Fibroblast of skin of back (primary cell): ENCODE results near the gene TRIP11.

ENCODE experiments used
- DNase-seq: peaks from one replicate; pipeline ENCODE4 v3.0.0-alpha.2; 2013

Gene TRIP11

GRCh38 chr14:92009604-92010003 lies 30.3 kb downstream of the TRIP11 start:
- no peak for DNase-seq

DNA sequence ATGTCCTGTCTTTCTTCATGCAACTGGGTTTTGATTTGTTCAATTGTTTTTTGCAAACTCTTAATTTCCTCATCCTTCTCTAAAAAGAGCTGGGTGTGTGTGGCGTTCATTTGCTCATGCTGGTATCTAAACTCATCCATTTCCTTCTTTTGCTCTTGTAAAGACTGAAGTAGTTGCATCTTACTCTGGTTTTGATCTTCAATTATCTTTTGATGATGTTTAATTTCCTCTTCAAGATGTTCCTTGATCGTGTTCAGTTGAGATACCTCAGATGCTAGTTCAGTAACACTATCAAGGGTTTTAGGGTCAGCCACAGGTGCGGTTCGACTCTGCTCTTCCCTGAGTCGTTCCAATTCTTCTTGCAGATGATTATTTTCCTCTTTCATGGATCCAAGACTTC lies 34.8 kb downstream of the TRIP11 start:
- no peak for DNase-seq

DNA sequence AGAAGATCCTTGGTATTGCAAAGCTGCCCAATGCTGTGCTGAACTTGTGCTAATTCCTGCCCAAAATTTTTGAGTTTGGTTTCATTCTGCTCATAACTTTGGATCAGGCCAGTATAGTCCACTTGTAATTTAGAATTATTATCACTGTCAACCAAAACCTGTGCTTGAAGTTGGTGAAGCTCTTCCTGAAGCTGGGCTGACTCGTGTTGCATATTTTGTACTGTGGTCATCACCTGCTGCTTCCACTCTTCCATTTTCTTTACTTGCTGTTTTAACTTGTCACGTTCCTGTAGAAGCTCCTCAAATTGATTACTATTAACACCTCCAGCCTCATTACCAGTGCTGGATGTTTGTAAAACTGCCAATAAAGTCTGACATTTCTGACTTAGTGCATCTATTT lies 35.8 kb downstream of the TRIP11 start:
- no peak for DNase-seq

DNA sequence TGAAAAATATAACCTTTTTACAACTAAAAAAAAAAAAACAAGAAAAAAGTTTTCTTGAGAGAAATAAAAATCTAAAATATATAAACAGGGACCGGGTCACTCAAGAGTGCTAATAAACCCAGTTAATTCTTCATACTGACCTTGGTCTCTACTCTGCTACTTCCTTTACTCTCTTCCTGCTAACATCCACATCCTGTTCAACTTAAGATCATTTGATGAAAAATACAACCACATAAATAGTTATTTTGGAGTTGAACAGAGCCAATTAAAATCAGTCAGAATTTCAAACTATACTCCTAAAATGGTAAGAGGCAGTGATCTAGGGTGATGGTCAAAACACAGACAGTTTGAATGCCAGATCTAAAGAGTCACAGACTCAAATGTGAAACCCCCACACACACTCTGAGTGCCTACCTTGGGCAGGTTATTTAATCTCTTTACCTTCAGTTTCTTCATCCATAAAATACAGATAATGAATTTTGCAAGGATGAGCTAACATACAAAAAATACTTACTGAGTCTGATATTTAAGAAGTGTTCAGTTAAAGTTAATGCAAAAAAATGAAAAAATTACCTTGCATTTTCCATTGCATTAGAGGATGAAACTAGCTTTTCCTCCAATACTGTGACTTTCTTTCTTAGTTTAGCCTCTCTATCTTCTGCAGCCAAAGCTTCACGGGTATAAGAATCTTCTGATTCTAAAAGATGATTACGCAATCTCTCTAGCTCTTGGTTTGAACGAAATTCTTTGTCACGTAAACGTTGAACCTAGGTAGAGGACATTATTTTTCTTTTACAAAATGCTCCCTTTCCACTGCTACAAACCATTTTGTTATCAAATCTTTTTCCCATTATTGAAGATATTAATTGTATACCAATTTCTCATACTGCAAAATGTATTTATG lies 40.9 kb downstream of the TRIP11 start:
- no peak for DNase-seq

DNA sequence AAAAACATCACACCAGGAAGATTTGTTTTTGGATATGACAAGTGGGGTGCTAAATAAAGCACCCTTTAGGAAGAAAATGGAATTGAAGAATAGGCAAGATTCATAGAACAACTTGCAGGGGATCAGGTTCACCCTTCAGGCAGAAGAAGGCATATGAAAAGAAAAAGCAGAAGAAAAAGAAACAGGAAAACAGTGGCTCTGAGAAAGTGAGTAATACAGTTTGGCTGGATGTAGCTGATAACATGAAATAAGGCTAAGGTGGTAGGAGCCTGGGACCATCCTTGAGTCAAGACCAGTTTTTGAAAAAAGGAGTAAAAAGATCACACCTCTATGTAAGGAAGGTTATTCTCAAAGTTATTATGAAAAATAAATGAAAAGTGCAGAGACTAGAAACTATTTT lies 42.4 kb downstream of the TRIP11 start:
- DNase-seq, result no peak

DNA sequence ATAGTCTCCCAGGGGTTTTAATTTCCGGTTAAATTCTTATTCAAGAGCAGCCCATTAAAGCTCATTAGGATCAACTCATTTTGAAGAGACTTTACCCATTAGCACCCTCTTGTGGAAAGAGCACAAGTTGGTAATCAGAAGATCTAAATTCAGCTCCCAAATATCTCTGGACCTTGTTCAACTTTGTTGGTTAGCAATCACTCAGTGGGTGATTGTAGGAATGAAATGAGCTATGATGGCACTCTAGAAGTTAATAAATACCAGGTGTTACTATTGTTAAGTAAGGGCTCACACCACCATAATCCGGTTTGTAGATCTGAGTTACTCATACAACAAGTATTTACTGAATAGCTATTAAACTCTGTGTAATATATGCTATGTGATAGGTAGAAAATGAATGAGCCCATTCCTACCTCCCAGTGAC lies 42.9 kb downstream of the TRIP11 start:
- peak; percentile 71 for DNase-seq

GRCh38 chr14:91987192-91987591 lies 52.7 kb downstream of the TRIP11 start:
- DNase-seq, result no peak

DNA sequence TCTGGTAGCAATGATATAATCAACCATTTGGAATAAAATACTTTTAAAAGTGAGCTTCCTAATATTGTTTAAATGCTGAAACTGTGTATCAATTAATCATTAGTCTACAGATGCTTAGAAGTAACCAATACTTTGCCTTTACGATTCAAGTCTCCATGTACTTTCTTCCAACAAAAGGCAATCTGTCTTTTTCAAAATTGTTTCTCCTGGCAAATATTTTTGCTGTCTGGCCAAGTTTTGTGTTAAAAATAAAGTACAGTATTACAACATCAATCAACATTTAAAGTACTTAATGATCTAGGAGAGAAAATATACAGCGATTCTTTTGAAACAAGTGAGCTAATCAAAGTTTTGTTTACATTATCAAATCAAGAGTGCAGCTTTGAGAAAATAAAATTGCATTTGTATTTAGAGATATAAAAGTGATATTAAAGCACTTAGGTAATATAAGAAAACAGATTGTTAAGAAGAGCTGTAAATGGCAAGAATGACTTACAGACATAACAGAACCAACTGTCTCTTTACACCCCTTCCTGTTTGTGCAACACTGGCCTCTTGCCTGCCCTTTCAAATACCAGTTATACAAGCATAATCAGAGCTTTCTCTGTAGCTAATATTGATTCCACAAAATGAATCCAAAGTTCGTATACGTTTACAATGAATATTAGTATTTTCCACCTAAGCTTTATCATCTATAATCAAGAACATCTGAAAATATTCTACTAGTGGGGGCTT lies 54.2 kb downstream of the TRIP11 start:
- DNase-seq, result no peak

- peak; percentile 54 for DNase-seq
Observed at GRCh38 chr14:91985008-91985407, 54.9 kb downstream of the TRIP11 start.

DNA sequence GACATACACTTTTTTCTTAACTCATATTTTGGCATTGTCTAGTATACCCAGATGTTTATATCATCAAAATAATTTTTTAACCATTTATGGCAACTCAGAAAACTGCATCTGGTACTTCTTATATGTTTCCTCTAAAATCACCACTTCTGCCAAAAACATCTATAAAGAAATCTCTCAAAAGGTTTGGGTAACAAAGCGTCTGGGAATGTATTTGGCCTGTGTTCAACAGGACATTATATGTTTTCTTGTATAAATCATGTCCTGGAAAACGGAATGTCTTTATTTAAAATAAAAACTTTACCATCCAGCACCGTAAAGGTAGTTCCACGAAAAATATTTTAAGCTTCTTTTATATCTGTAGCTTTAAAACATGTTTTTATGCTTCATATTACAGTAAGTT lies 56.3 kb downstream of the TRIP11 start:
- peak; percentile 13 for DNase-seq

- DNase-seq, result peak; percentile 89
Observed at GRCh38 chr14:91980157-91980556, 59.7 kb downstream of the TRIP11 start.

DNA sequence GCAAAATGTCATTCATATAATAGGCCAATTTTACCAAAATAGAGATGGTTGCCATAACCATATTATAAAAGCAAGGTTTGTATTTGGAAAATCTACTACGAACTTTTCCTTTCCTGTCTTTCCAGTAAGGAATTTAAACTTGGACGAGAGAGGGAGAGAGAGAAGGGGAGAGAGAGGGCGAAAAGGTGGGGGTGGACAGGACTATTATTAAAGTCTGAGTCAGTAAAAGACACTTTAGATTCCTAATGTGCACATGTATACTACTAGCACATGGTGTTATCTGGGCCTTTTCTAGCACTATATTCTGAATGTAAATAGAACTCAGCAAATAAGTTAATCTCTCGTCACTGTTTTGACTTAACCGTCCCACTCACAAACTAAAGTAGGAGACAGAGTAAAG lies 62.0 kb downstream of the TRIP11 start:
- DNase-seq, result no peak

GRCh38 chr14:91975763-91976162 lies 64.1 kb downstream of the TRIP11 start:
- DNase-seq, result no peak

DNA sequence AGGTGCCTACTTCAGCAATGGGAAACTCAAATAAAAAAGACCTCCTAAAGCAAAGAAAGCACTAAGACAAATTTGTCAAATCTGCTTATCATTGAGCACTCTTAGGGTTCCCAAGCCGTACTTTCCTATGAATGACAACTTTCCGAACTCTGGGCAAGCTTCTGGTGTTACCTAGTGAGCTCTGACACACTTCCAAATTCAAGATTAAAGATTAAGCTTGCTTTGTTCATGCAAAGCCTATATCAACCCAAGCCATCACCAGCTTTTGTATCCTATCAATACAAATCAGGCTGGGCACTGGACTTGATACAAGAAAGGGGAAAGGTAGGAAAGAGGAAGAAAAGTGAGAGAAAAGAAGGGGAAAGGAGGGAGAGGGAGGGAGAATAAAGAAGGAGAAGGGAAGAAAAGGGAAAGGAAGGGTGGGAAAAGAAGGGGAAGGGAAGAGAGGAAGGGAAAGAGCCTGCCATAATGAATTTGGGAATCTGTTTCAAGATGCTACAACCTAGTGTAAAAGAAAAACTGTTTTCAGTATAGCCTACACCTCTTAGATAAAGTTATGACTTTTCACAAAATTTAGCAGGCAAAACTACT lies 68.6 kb downstream of the TRIP11 start:
- no peak for DNase-seq

DNA sequence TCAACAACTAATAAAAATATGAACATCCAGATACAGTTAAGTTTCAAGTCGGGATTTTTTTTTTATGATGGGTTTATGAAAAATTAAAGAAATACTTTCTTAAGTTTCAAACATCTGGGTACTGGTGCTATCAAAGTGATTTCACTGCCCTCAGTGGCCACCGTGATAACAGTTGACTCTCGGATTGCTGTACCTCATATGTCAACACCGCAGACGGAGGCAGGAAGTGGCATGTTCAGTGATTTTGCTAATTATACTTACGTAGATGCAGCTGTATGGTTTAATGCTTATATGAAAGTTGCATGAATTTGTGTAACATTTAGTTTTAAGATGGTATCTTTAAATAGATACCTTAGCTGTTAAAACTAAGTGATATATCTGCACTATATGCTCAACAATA lies 71.6 kb downstream of the TRIP11 start:
- DNase-seq, result no peak

GRCh38 chr14:91964724-91965123 lies 75.1 kb downstream of the TRIP11 start:
- no peak for DNase-seq

DNA sequence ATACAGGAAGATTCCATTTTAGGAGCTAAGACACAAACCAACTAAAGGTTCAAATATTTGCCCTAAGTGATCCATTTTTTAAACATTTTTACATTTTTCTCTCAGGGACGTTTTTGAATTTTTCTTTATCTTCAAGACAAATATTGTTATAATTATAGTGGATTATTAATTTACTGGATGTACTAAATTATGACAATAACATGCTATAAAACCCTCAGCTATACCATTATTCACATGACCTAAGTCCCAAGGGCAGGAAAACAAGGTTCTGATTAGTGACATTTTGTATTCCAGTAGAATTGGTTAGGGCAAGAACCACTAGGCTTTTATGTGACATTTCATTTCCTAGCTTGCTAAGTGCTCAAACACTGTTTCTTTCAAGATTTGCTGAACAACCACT lies 75.8 kb downstream of the TRIP11 start:
- no peak for DNase-seq

DNA sequence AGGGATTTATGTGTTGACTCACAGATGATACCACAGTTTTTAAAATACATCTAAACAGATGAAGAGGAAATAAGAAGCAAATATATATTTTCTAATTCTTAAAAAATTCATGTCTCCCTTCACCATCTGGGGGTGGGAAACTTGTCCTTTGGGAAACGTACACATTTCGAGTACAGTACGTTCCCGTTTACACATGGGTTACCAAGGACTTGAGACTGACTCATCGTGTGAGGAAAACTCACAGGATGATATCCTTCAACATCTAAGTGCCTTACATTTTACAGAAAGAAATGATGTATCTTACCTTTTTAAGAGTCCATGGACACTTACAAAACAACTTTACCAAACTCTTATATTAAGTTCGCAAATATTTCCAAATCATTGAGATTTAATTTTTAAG lies 76.4 kb downstream of the TRIP11 start:
- no peak for DNase-seq

DNA sequence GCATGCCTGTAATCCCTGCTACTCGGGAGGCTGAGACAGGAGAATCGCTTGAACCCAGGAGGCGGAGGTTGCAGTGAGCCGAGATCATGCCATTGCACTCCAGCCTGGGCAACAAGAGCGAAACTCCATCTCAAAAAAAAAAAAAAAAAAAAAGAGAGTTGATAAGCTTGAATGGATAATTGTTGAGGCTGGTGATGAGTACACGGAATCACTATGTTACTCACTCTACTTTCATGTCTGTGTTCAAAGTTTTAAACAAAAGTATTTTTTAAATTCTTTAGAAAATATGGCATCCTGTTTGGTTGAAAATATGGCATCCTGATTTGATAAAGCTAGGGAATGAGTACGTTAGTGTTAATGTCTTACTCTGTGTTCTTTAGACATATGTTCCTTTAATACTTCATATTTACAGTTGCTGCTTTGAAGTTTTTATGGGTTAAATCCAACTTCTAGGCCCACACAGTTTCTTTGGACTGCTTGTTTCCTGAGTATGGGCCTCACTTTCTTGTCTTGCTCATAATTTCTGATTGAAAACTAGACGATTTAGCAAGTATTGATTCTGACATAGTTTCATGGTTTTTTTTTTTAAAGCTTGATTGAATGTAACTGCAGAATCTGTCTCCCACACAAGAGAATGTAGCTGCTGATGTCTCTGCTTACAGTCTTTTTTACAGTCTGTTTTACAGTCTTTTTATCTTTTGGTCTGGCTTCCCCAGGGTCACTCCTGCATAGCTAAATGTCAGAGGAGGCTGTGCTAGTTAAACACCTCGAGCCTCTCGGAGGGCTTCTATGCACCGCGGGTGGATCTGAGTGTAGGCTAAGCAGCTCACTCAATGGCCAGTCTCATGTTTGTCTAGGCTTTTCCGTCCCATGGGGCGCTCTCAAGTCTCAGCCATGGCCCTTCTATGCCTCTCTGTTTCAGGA lies 78.3 kb downstream of the TRIP11 start:
- DNase-seq, result no peak

DNA sequence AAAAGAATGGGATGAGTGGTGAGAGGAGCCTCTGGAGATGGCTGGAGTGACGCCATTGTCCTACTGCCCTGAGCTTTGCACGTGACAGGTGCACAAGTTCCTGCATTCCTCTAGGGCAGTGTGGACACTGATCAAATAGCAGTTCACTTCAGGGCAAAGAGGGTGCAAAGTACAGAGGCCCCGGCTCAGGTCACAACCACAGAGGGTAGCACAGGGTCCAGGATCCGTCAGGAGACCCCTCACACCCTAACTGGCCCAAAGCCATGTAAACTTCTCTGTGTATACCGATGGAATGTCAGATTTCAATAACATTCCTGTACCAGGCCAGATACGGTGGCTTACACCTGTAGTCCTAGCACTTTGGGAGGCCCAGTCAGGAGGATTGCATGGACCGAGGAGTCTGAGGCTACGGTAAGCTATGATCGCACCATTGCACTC lies 82.0 kb downstream of the TRIP11 start:
- DNase-seq, result no peak

DNA sequence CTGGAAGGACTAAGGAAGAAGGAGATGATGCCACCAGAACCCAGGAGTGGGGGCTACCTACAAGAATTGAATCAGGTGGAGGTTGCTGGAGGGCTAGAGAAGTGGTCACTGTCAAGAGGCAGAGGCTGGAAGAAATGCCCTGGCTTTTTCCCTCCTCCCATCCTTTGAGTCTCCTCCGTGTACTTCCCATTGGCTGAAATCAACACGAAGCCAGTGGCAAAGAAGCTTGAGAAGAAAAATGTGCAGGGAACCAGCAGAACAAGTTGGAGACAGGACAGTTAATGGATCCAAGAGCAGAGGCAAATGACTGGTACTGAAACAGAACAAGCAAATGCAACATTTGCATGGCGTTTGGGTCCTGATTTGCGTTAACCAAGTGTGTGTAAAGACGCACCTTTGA lies 83.2 kb downstream of the TRIP11 start:
- no peak for DNase-seq

DNA sequence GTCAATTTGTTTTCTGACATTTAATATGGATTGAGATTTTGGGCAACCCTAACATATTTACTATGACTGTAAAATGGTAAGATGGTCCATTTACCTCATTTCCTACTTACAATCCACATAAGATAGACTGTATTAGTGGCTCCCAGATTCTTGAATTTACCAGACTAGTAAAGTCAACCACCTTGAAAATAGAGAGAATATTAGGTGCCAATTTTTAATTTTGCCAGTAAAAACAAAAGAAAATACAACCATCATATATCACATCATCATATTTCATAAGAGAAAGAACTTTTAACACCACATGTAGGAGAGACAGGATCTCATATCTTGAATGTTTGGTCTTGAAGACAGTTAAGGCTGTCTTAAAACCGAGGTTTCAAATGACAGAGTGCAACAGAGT lies 84.7 kb downstream of the TRIP11 start:
- no peak for DNase-seq
